Suprapubic skin (tissue), 4 donors: Measurements from ENCODE around the gene CCT8L2.
"Not testable (repeated sequence)": the region's sequence is repeated elsewhere in the genome, so short reads cannot be mapped to it uniquely, and the experiment has no call there.

ENCODE experiments used
- POLR2A ChIP-seq, 2 donors: fragments of 450-650 bp; IDR thresholded peaks; one replicate each; pipeline ENCODE4 v1.6.1; 2017; ENCODE audit warnings: antibody characterized with exemption in 2 of 2, mild to moderate bottlenecking in 2 of 2, moderate library complexity in 2 of 2
- POLR2AphosphoS5 ChIP-seq, 3 donors: sonication (generic); formaldehyde crosslinking; IDR thresholded peaks; one replicate each; pipeline ENCODE4 v1.6.1; 2017; ENCODE audit warnings: antibody characterized with exemption in 3 of 3
- TF ChIP-seq, protein P1 (sequence below), 2 donors: fragments of 200-600 bp in 1 of 2; fragments of 450-650 bp in 1 of 2; sonication (generic) in 1 of 2; IDR thresholded peaks; one replicate each; pipeline ENCODE4 v1.5.1; 2016 to 2019; ENCODE audit warnings: antibody characterized with exemption in 2 of 2, mild to moderate bottlenecking in 1 of 2, moderate library complexity in 1 of 2

- TF ChIP-seq, protein P1, sequence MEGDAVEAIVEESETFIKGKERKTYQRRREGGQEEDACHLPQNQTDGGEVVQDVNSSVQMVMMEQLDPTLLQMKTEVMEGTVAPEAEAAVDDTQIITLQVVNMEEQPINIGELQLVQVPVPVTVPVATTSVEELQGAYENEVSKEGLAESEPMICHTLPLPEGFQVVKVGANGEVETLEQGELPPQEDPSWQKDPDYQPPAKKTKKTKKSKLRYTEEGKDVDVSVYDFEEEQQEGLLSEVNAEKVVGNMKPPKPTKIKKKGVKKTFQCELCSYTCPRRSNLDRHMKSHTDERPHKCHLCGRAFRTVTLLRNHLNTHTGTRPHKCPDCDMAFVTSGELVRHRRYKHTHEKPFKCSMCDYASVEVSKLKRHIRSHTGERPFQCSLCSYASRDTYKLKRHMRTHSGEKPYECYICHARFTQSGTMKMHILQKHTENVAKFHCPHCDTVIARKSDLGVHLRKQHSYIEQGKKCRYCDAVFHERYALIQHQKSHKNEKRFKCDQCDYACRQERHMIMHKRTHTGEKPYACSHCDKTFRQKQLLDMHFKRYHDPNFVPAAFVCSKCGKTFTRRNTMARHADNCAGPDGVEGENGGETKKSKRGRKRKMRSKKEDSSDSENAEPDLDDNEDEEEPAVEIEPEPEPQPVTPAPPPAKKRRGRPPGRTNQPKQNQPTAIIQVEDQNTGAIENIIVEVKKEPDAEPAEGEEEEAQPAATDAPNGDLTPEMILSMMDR (IDR thresholded peaks at IDR 0.05), result not testable (repeated sequence)
- not testable (repeated sequence) for TF ChIP-seq POLR2AphosphoS5, POLR2A (IDR thresholded peaks at IDR 0.05)
Measured at GRCh38 chr22:16543310-16543709, 49.3 kb downstream of the CCT8L2 start.
